ENCODE data around the gene SPINDOC.

- TF ChIP-seq MAX (IDR thresholded peaks at IDR 0.05) (no peak), CEBPB (IDR thresholded peaks at IDR 0.05) (no peak), EGR1 (IDR thresholded peaks at IDR 0.05) (no peak), YY1 (IDR thresholded peaks at IDR 0.05; ENCODE audit: low read depth) (no peak), EP300 (IDR thresholded peaks at IDR 0.05; ENCODE audit: borderline replicate concordance) (no peak), TEAD4 (IDR thresholded peaks at IDR 0.05) (no peak), RAD21 (IDR thresholded peaks at IDR 0.05; ENCODE audit: low read depth) (no peak), TAF1 (IDR thresholded peaks at IDR 0.05; ENCODE audit: low read depth) (no peak), REST (IDR thresholded peaks at IDR 0.05; ENCODE audit: low read depth) (no peak)
These were observed 27.4 kb upstream of the SPINDOC start for GRCh38 chr11:63785823-63786222.
